ENCODE data around the gene DNAH6.

Gene DNAH6

DNA sequence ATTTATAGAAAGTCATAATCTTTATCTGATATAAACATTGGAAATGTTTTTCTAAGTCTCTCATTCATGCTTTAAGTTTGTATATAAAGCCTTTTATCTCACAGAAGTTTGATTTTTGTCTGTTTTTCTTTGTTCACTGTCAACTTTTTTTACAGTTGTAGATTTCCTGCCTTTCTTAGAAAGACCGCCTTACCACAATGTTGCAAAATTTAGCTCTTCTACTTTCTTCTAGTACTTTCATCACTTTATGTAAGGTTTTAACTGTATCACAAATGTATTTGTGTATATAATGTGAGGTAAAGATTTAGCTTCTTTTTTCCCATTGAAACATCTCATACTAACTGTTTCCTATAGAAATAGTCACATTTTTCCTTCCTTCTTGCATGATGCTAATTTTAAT is 136.1 kb downstream of the DNAH6 start:
- H3F3A ChIP-seq (ENCODE audit: insufficient read depth), result no peaks in the 10 kb centered on the region
- H2AFZ ChIP-seq (ENCODE audit: low read depth, low read length, severe bottlenecking), result no peak overlapping the region
- H3K4me2 ChIP-seq (ENCODE audit: low read depth, low read length, poor library complexity, severe bottlenecking), result no peak overlapping the region
- no peak for TF ChIP-seq EZH2phosphoT487 (conservative IDR thresholded peaks at IDR 0.05; ENCODE audit: low read length)
- TF ChIP-seq, protein P1, sequence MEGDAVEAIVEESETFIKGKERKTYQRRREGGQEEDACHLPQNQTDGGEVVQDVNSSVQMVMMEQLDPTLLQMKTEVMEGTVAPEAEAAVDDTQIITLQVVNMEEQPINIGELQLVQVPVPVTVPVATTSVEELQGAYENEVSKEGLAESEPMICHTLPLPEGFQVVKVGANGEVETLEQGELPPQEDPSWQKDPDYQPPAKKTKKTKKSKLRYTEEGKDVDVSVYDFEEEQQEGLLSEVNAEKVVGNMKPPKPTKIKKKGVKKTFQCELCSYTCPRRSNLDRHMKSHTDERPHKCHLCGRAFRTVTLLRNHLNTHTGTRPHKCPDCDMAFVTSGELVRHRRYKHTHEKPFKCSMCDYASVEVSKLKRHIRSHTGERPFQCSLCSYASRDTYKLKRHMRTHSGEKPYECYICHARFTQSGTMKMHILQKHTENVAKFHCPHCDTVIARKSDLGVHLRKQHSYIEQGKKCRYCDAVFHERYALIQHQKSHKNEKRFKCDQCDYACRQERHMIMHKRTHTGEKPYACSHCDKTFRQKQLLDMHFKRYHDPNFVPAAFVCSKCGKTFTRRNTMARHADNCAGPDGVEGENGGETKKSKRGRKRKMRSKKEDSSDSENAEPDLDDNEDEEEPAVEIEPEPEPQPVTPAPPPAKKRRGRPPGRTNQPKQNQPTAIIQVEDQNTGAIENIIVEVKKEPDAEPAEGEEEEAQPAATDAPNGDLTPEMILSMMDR (IDR thresholded peaks at IDR 0.05; ENCODE audit: insufficient read depth, low read length, poor library complexity, severe bottlenecking), result no peak
- H3K27ac ChIP-seq (ENCODE audit: low read depth, low read length), result no peak overlapping the region
- H3K27me3 ChIP-seq (ENCODE audit: low read length), result no peaks in the 10 kb centered on the region
- no peaks in the 10 kb centered on the region for H3K9me3 ChIP-seq (ENCODE audit: insufficient read depth, low read length)
- H3K36me3 ChIP-seq (ENCODE audit: low read length), result no peaks in the 10 kb centered on the region
- H3K9me2 ChIP-seq (replicated peaks; ENCODE audit: insufficient read depth, low read length), result no peaks in the 10 kb centered on the region
- no peak overlapping the region for H3K4me3 ChIP-seq (ENCODE audit: insufficient read depth, low read length, poor library complexity, severe bottlenecking)
- H3K79me2 ChIP-seq (ENCODE audit: insufficient read depth, low read length), result no peaks in the 10 kb centered on the region
- H4K20me1 ChIP-seq (ENCODE audit: low read depth, low read length), result no peaks in the 10 kb centered on the region
- H3K9ac ChIP-seq (ENCODE audit: low read length), result no peak overlapping the region

DNA sequence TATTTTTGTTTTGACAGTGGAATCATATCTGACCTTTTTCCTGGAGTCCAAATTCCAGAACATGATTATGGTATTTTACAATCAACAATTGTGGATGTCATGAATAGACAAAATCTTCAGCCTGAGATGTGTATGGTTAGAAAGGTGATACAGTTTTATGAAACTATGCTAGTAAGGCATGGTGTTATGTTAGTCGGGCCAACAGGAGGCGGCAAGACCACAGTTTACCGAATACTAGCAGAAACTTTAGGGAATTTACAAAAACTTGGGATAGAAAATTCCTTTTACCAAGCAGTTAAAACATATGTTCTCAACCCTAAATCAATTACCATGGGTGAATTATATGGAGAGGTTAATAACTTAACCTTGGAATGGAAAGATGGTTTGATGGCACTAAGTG is 137.0 kb downstream of the DNAH6 start:
- Histone ChIP-seq H3K27ac (ENCODE audit: low read depth, low read length) (no peak overlapping the region), H2AFZ (ENCODE audit: low read depth, low read length, severe bottlenecking) (no peak overlapping the region), H3K36me3 (ENCODE audit: low read length) (no peaks in the 10 kb centered on the region), H3K9me3 (ENCODE audit: insufficient read depth, low read length) (no peaks in the 10 kb centered on the region), H3K27me3 (ENCODE audit: low read length) (no peaks in the 10 kb centered on the region), H3K79me2 (ENCODE audit: insufficient read depth, low read length) (no peaks in the 10 kb centered on the region), H3F3A (ENCODE audit: insufficient read depth) (no peaks in the 10 kb centered on the region), H4K20me1 (ENCODE audit: low read depth, low read length) (no peaks in the 10 kb centered on the region), H3K9ac (ENCODE audit: low read length) (no peak overlapping the region), H3K9me2 (replicated peaks; ENCODE audit: insufficient read depth, low read length) (no peaks in the 10 kb centered on the region), H3K4me2 (ENCODE audit: low read depth, low read length, poor library complexity, severe bottlenecking) (no peak overlapping the region), H3K4me3 (ENCODE audit: insufficient read depth, low read length, poor library complexity, severe bottlenecking) (no peak overlapping the region)
- TF ChIP-seq EZH2phosphoT487 (conservative IDR thresholded peaks at IDR 0.05; ENCODE audit: low read length), result no peak
- TF ChIP-seq, protein P1 (IDR thresholded peaks at IDR 0.05; ENCODE audit: insufficient read depth, low read length, poor library complexity, severe bottlenecking), result no peak

DNA sequence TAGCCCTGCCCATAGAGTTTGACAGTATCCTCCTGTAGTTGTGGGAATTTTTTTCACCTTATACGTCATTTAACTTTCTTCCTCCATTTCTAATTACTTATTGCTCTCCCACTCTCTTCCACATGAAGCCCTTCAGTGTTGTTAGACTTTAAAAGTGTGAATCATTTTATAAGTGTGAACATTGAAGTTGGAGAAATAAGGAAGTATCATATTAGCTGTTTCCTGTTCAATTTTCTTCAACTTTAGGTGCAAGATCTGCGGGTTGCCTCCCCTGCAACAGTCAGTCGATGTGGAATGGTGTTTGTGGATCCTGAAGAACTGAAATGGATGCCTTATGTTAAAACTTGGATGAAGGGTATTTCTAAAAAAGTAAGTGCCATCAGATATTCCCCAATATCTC is 138.1 kb downstream of the DNAH6 start:
- H3K9me3 ChIP-seq (ENCODE audit: insufficient read depth, low read length), result no peaks in the 10 kb centered on the region
- H3K27me3 ChIP-seq (ENCODE audit: low read length), result no peaks in the 10 kb centered on the region

More for the DNA sequence above, 138.1 kb downstream of the DNAH6 start:
- no peaks in the 10 kb centered on the region for H3F3A ChIP-seq (ENCODE audit: insufficient read depth)
- H4K20me1 ChIP-seq (ENCODE audit: low read depth, low read length), result no peaks in the 10 kb centered on the region
- no peak for TF ChIP-seq EZH2phosphoT487 (conservative IDR thresholded peaks at IDR 0.05; ENCODE audit: low read length)
- TF ChIP-seq, protein P1 (IDR thresholded peaks at IDR 0.05; ENCODE audit: insufficient read depth, low read length, poor library complexity, severe bottlenecking), result no peak
- H3K4me2 ChIP-seq (ENCODE audit: low read depth, low read length, poor library complexity, severe bottlenecking), result no peak overlapping the region
- no peaks in the 10 kb centered on the region for H3K9me2 ChIP-seq (replicated peaks; ENCODE audit: insufficient read depth, low read length)
- H3K27ac ChIP-seq (ENCODE audit: low read depth, low read length), result no peak overlapping the region
- no peak overlapping the region for H3K4me3 ChIP-seq (ENCODE audit: insufficient read depth, low read length, poor library complexity, severe bottlenecking)
- H3K79me2 ChIP-seq (ENCODE audit: insufficient read depth, low read length), result no peaks in the 10 kb centered on the region
- no peaks in the 10 kb centered on the region for H3K36me3 ChIP-seq (ENCODE audit: low read length)
- no peak overlapping the region for H2AFZ ChIP-seq (ENCODE audit: low read depth, low read length, severe bottlenecking)
- H3K9ac ChIP-seq (ENCODE audit: low read length), result no peak overlapping the region
